ENCODE measurements around the gene SSX7. TPM values are rescaled to one million over a fixed set of nuclear protein-coding genes. Genes with fewer than 3 reads are reported as not detected.

Gene SSX7
- total RNA-seq = not detected in 2 replicates

GRCh38 chrX:52654800-52655199 is at the start of gene SSX7:
Gene SSX7 (minus strand): TSS chrX:52654900. CDS start chrX:52653472, 1,428 bp downstream.

Other genes with a start within 250 kb of the SSX7 start
- not detected in 2 replicates for gene XAGE1A, start 159.1 kb downstream of the SSX7 start, total RNA-seq
- not detected in 2 replicates for gene XAGE1B, start 137.8 kb downstream of the SSX7 start, total RNA-seq
- not detected in 2 replicates for gene SSX2, start 52.3 kb upstream of the SSX7 start, total RNA-seq
- not detected in 2 replicates for gene SSX2B, start 96.4 kb upstream of the SSX7 start, total RNA-seq
- not detected in 2 replicates for gene SPANXN5, start 142.5 kb upstream of the SSX7 start, total RNA-seq
- not detected in 2 replicates for gene XAGE5, start 156.4 kb upstream of the SSX7 start, total RNA-seq
- gene XAGE3, start 213.2 kb upstream of the SSX7 start, total RNA-seq = not detected in 2 replicates
- 11.8 and 15.6 TPM in 2 replicates for gene FAM156B, start 242.4 kb upstream of the SSX7 start, total RNA-seq